GM18867 (cell line): ENCODE measurements around the gene OR2A25.
"Not testable (repeated sequence)": the region's sequence is repeated elsewhere in the genome, so short reads cannot be mapped to it uniquely, and the experiment has no call there.

ENCODE experiments used
- ATAC-seq: cut with Tn5 transposase; IDR thresholded peaks from one replicate; pipeline ENCODE4 v1.9.1; 2021; ENCODE audit warnings: mild to moderate bottlenecking, moderate library complexity; ENCODE audit not compliant: unreplicated experiment

OR2A25 gene, protein sequence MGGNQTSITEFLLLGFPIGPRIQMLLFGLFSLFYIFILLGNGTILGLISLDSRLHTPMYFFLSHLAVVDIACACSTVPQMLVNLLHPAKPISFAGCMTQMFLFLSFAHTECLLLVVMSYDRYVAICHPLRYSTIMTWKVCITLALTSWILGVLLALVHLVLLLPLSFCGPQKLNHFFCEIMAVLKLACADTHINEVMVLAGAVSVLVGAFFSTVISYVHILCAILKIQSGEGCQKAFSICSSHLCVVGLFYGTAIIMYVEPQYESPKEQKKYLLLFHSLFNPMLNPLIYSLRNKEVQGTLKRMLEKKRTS

DNA sequence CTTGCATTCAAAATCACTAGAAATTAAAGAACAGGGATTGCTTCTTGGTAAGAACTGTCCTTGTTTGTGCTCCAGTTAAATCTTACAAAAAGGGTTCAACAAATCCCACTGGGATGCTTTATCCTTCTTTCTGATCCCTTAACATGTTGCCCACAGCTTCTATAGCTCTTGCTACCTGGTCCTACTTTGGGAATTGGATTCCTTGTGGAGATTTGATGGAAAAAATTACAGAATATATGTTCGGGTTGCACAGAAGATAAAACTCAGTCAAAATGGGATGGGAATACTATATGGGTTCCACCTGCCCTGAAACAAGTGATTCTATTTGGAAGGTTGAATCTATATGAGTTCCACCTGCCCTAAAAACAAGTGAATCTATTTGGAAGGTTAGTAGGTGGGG is at the start of gene OR2A25:
Gene OR2A25 (plus strand): TSS at position 301 of the 400 bp plus-strand sequence. CDS start 4,409 bp downstream, outside the sequence.
- ATAC-seq = no peak

DNA sequence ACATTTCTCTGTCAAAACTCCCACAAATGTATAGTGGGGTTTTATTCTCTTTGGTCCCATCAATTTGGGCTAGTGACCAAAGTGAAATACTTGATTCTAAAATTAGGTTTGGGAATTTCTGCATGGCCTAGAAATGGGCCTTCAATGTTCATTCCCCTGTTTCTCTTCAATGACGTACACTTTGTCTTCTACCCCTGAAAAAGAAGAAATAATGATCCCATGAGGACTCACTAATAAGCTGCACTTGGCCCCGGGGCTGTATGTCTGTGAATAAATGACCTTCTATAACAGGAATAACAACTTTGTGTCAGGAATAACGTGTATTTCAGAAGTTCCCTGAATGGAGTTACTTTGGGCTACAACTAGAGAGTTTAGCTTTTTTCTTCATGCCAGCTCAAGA is 49.3 kb upstream of the OR2A25 start:
- no peak for ATAC-seq

DNA sequence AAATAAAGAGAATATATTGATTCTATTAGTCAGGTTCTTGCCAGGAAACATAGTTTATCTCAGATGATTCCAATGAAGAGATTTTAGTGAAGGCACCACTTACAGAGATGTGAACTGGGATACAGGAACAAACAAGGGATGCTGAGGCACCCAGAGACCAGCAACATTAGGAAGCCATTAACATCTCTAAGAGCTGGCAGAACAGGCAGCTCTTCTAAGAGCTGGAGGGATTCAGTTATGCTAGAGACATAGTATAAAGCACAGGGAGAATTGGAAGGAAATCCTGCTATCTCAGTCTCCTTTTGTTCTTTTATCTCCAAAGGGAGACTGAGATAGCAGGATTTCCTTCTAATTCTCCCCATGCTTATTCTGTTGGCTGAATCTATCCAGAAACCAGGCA is 47.4 kb upstream of the OR2A25 start:
- ATAC-seq = no peak

DNA sequence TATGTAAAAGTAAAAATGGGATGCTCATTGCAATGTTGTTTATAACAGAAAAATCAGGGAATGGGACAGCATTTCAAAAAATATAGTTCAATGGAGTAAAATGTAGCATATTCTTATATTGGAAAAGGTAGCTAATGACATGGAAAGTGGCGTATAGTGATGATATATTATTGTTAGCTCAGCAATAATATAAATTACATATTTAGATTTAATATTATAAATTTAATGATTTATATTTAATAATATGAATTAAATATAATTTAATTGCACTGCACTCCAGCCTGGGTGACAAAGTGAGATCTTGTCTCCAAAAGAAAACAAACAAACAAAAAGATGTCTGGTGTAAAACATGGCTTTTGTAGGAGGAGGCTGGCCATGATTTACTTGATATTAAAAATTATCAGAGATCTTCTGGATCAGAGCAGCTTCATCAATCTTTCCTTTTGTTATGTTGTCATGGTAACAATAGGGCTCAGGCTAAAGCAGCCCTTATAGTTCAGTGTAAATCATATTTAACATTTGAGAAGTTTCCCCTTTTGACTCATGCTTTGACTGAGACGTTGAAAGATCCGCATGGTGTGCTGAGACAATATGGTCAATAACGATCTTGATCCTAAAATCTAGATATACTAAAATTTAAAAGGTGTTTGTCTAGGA is 46.3 kb upstream of the OR2A25 start:
- no peak for ATAC-seq

DNA sequence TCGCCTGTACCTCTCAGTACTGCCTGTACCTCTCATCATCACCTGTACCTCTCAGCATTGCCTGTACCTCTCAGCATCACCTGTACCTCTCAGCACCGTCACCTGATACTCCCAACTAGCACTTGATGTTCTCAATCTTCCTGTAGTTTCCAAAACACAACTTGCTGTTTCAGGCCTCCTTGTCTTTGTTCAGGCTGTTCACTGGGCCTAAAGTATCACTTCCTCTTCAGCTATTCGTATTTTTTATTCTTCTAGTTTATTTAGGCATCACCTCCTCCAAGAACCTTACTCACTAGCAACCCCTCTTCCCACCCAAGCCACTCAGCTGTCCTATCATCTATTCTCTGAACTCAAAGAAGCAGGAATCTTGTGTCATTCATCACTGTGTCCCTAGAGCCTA is 45.4 kb upstream of the OR2A25 start:
- ATAC-seq = no peak

DNA sequence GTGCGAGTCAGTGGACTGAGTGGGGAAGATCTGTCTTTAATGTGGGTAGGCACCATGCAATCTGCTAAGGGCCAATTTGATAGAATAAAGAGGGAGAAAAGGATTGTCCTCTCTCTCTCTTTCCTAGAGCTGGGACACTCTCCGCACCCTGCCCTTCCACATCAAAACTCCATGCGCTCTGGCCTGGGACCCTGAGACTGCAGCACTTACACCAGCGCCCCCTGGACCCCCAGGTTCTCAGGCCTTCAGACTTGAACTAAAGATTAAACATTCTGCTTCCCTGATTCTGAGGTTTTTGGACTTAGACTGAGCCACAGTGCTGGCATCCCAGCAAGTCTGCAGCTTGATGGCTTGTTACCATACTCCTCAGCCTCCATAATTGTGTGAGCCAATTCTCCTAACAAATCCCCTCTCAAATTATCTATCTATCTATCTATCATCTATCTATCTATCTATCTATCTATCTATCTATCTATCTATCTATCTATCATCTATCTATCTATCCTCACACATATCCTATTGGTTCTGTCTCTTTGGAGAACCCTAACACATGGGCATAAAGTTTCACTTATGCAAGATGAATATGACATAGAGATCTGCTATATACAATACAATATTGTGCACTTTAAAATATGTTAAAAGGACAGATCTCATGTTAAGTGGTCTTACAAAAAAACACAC is 43.3 kb upstream of the OR2A25 start:
- no peak for ATAC-seq

DNA sequence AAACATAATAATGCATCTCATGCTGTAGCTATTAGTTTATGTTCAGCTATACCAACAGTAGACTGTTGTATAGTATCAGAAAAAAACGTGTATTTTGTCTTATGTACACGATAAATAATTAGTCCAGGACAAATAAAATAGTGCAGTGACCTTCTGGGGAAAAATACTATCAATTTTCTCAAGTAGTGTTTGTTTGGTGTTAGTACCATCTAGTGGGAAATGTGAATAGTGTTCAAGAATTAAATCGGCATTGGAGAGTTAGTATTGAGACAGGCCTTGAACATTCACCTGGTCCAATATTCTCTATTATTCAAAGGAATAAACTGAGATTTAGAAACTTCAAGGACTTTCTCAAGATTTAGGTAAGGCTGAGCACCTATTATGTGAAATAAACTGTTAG is 42.5 kb upstream of the OR2A25 start:
- no peak for ATAC-seq

DNA sequence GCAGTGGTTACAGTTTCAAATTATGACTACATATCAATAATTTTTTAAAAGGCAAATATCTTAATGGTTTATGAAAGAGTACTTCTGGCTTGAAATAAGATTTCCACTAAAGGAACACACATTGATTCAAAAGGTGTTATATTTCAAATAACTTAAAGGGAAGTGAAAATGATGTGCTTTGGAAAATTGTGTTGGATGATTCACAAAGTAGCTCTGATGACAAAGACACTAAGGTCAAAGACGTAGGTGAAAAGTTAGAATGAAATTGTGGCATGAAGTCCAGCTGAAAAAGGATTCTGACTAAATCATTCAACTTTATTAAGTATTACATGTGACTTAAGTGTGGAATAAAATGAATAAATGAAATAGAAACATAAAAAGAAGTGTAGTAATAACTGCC is 41.6 kb upstream of the OR2A25 start:
- peak; percentile 60 for ATAC-seq

DNA sequence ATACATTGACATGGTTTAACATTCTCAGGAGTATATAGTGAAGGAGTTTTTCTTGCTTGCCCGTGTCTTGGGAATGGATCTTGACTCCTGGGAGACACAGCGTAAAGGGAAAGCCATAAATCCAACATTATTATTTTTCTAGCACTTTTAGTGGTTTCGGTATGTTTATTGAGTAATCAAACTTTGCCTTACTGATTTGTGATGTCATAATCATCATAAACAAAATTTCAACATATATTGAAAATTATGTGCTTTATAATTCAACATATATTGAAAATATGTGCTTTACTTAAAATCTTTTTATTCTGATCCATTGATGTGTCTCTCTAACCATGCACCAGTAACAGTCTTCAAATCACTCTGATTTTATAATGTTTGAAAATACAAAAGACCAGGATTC is 41.1 kb upstream of the OR2A25 start:
- ATAC-seq = no peak

DNA sequence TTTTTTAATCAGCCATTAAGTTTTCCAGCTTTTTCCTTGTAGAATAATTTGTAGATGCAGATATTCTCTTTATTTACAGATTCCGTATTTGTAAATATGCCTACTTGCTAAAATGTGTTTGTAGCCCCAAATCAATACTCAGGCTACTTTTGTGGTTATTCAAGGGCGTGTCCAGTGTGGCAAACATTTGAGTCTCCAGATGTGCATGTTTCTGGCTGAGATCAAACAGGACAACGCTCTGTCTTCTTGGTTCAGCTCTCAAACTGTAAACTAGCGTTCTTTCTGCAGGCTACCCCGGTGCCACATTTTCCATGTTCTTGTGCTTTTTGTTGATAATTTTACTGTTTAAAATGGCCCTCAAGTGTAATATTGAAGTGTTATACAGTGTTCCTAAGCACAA is 37.1 kb upstream of the OR2A25 start:
- no peak for ATAC-seq

DNA sequence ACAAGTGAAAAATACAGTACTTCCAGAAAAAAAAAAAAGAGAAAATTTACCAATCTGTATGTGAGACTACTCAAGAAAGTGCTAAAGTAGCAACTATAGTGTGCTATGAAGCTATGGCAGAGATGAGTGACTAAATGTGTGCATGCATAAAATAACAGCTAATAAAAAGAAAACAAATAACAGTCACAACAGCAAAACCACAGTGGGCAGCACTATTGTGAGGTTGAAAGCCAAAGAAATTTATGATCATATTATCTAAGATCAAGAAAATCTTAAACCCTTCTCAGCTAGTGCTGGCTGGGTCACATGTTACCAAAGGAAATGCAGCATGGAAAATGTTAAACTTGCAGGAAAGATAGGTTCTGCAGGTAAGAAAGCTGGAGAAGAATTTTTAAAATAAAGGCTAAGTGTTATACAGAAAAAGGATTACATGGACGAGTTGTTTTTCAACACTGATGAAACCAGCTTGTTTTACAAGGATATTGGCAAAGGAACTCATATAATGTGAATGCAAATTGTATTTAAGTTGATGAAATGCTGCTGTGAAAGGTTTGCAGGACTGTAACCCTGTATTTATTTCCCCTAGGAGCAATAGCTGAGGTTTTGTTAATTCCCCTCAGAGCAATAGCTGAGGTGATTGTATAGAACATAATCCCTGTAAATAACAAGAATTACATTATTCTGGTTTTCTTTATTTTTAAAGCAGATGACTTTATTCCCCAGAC is 36.5 kb upstream of the OR2A25 start:
- no peak for ATAC-seq

DNA sequence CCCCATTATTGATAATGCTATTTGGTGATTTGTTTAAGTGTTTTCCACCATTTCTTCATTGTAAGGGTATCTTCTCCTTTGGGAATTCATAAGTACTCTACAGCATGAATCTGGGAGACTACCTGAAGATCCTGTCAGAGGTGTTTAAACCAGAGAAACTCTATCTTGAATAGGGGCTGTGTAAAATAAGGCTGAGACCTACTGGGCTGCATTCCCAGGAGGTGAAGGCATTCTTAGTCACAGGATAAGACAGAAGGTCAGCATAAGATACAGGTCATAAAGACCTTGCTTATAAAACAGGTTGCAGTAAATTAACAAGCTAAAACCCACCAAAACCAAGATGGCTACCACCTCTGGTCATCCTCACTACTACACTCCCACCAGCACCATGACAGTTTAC is 34.2 kb upstream of the OR2A25 start:
- no peak for ATAC-seq

DNA sequence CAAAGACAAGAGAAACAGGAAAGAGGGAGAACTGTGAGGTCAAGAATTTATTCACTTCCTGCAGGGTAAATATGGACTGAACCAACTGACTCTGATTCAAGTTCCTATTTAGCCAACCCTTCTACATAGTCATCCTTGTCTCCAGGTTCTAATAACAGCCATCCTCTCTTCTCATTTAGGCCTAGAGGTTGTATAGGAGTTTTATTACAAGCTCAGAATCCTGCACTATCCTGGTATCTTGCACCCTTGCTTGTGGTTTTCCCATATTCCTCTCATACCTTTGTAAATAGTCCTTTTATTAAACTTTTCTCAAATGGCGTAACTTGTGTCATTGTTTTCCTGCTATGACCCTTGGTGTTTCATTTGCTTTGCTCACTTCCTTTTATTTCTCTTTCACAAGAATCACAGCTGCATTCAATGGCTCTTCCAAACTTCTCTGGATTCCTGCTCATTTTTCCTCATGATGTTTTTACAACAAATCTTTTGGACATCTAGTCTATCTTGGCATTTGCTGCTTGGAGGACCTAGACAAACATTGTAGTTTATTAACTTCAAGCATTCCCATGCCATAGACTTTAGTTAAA is 33.2 kb upstream of the OR2A25 start:
- ATAC-seq = no peak

DNA sequence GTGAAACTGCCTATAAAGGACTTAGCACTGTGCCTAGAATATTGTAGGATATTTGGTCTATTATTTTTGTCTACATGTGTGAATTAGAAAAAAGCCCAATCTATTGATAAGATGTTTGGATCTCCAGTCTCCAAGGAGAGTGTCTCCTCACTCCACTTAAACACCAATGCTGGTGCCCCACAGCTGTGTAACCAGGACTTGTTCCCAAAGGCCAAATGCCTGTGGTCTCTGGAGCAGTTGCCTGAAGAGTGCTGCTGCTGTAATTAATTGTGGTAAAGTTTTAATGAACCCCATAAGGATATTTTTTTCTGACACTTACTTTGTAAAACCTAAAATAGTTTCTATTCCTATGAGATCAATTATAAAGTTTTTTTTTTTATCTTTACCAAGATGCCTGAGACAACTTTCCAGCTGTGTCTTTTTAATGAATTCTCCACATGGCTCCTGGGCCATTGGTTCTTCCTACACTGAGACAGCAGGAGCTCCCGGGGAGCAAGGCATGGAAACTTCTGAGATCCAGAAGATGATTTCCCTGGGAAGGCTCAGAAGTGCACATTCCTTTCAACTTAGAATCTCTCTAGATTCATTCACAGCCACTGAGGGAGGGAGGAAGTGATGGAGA is 32.1 kb upstream of the OR2A25 start:
- no peak for ATAC-seq

DNA sequence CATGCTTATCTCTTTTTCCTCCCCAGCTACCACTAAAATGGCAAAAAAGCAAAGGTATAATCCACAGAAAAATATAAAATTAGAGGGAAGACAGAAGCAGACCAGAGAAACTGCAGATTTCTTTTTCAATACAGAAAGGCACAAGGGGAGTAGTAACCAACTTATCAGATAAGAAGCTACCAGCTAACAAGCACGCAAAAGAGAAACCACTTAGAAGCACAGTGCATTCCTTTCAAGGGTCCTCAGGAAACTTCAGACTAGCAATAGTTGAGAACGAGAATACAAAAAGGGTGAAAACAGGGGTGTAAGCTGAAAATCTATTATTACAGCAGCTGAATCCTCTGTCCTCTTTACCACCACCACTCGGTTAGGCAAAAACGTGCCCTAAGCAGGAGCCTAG is 30.7 kb upstream of the OR2A25 start:
- ATAC-seq = no peak

DNA sequence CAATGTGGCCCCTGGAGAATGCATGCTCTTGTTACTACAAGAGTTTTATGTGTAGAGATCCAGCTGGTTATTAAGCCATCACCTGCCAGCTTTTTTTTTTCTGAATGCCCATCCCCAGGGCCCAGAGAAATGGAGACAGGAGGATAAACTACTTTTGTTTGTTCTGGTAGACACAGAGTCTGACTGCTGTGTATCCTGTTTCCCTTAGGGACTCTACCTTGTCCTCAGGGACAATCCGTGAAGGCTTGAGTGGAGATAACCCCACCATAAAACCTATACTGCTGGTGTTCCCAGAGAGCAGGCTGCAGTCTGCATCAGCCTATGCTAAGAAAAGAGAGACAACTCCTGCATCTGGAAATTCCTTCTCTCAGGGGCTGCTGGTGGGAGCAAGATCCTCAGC is 21.0 kb upstream of the OR2A25 start, which contains the start of gene OR2A5:
Gene OR2A5 (plus strand): TSS at position 301 of the 400 bp plus-strand sequence. CDS start 1,454 bp downstream, outside the sequence.
- ATAC-seq = no peak

DNA sequence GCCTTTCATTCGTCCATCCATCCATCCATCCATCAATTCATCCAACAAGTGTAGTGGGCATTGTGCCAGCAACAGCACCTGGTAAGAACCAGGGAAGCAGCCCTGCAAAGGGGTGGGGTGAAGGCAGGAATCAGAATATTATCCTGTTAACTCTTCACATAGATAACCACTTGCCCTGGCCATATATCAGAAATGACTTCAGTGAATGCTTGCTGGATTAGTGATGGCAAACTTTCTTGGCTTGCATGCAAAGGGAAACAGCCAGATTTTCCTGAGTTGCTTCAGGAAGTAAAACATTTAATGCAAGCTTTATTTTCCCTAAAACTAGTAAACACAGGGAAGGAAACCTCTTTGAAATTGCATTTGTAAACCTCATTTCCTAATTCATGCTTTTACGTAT is 20.1 kb upstream of the OR2A25 start:
- ATAC-seq = no peak

DNA sequence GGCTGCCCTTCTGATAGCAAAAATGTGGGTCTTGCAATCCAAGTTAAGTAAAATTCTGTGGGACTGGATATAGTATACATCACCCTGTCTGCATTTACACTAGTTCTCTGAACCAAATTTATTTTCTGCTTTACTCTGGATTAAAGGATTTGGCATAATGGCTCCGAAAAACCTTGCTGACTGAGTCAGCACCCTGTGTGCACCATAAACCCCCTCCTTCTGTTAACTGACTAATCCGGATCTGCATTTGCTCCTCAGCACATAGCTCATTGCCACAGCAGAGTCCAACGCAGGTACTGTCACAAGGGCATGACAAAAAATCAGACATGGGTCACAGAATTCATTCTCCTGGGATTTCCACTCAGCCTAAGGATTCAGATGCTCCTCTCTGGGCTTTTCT is 19.5 kb upstream of the OR2A25 start:
- no peak for ATAC-seq

DNA sequence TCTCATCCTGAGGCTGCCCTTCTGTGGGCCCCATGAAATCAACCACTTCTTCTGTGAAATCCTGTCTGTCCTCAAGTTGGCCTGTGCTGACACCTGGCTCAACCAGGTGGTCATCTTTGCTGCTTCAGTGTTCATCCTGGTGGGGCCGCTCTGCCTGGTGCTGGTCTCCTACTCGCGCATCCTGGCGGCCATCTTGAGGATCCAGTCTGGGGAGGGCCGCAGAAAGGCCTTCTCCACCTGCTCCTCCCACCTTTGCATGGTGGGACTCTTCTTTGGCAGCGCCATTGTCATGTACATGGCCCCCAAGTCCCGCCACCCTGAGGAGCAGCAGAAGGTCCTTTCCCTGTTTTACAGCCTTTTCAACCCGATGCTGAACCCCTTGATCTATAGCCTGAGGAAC is 18.7 kb upstream of the OR2A25 start:
- ATAC-seq = not testable (repeated sequence)

DNA sequence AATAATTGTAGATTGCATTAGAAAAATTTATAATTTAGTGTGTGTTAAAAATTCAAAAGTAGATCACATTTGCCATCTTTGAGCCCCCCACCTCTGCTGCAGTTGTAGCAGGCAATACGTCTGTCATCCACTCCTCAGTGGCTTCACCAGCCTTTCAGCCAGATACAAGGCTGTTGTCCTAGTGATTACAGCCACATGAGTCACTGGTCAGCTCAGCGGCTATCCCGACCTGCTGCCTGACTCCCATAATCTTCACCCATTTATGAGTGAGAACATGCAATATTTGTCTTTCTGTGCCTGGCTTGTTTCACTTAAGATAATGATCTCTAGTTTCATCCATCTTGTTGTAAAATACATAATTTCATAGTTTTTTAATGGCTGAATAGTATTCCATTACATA is 11.7 kb upstream of the OR2A25 start:
- no peak for ATAC-seq

DNA sequence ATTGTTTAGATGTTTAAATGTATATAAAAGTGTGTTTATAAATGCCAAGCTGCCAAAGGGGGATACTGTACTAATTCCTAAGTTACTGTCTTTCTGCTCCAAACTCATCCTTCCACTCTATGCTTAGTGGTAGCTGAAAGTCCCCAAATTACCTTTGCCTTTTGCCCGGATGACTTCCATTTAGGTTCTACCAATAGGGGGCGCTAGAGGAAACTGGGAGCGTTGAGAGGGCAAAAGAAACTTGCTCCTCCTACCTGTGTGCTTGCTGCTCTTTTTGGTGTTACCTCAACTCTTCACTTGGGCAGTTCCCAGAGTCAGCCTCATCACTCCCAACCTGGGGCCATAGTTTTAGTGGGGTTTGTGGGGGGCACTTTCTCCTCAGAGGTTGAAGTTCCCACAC is 5.9 kb upstream of the OR2A25 start:
- no peak for ATAC-seq
